A549 (cell line): ENCODE measurements around the gene PRSS23.
A peak's percentile ranks its signal among the peaks of the same experiment; 100 is the strongest.

ENCODE experiments used
- EP300 ChIP-seq, 2 experiments: fragments of >200 bp; sonication (Bioruptor Twin); formaldehyde crosslinking; IDR thresholded peaks; 2 replicates in 1 of 2; 3 replicates in 1 of 2; pipeline ENCODE4 v1.6.1; 2016 to 2017
- PHF8 ChIP-seq: fragments of 200-600 bp; sonication (generic); IDR thresholded peaks from 2 replicates; pipeline ENCODE4 v1.6.1; 2016; ENCODE audit warnings: low read depth, mild to moderate bottlenecking, antibody characterized with exemption, moderate library complexity, borderline replicate concordance
- POLR2A ChIP-seq: IDR thresholded peaks from 2 replicates; pipeline ENCODE4 v1.6.1; 2012; ENCODE audit warnings: mild to moderate bottlenecking, low read length
- RNF2 ChIP-seq: fragments of 200-600 bp; sonication (generic); IDR thresholded peaks from 2 replicates; pipeline ENCODE4 v1.6.1; 2016; ENCODE audit warnings: low read depth, mild to moderate bottlenecking, antibody characterized with exemption, moderate library complexity, borderline replicate concordance
- TF ChIP-seq, protein P1 (sequence below): fragments of >200 bp; sonication (Bioruptor Twin); formaldehyde crosslinking; IDR thresholded peaks from 3 replicates; pipeline ENCODE4 v1.5.1; 2016

DNA sequence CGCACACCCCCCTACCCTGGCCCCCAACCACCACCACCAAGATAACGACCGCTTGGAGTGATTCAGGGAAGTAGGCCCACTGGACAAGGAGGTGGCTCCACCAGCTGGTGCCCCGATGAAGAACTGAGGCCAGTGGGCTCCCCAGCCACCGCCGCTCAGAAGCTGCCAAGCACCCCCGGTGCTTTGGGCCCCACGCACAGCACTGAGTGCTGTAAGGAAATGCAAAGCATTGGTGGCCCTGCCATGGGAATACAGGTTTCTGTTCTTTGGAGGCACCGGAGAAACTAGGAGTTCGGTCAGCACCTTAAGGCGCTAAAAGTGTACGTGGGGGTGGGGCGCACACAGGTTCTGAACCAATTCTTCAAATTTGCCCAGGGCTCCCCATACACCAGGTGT is 664 bp upstream of the PRSS23 start:
- TF ChIP-seq, protein P1, sequence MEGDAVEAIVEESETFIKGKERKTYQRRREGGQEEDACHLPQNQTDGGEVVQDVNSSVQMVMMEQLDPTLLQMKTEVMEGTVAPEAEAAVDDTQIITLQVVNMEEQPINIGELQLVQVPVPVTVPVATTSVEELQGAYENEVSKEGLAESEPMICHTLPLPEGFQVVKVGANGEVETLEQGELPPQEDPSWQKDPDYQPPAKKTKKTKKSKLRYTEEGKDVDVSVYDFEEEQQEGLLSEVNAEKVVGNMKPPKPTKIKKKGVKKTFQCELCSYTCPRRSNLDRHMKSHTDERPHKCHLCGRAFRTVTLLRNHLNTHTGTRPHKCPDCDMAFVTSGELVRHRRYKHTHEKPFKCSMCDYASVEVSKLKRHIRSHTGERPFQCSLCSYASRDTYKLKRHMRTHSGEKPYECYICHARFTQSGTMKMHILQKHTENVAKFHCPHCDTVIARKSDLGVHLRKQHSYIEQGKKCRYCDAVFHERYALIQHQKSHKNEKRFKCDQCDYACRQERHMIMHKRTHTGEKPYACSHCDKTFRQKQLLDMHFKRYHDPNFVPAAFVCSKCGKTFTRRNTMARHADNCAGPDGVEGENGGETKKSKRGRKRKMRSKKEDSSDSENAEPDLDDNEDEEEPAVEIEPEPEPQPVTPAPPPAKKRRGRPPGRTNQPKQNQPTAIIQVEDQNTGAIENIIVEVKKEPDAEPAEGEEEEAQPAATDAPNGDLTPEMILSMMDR = peak; percentile 39
- TF ChIP-seq PHF8 (no peak), POLR2A (peak; percentile 30), RNF2 (no peak), EP300 (IDR thresholded peaks at IDR 0.05) (no peak)
